ENCODE data around the gene IDH2. TPM values are rescaled to one million over a fixed set of nuclear protein-coding genes. Genes with fewer than 3 reads are reported as not detected.

IDH2 gene
- total RNA-seq, 2 donors from 2014 or later = 94.3 to 96.4 TPM

GRCh38 chr15:90085565-90085964 lies 16.7 kb downstream of the IDH2 start:
- DNase-seq (ENCODE audit: low spot score) (no peak), ATAC-seq (no peak)
- Mint-ChIP-seq H3K9me3 (no peaks in the 10 kb centered on the region), H3K4me1 (ENCODE audit: low read depth in 2 of 2) (peaks cover 4 to 22% of the 10 kb centered on the region in 2 donors), H3K36me3 (no peaks in the 10 kb centered on the region), H3K4me3 (no peak overlapping the region), H3K27me3 (no peaks in the 10 kb centered on the region), H3K27ac (peak overlapping the region; percentile 16 to 37)

- H3K27me3 Mint-ChIP-seq = no peaks in the 10 kb centered on the region
- H3K27ac Mint-ChIP-seq = no peak overlapping the region
- H3K4me1 Mint-ChIP-seq (ENCODE audit: low read depth in 2 of 2) = peaks cover 4 to 19% of the 10 kb centered on the region in 2 donors
- ATAC-seq (no peak), DNase-seq (ENCODE audit: low spot score) (no peak)
- no peaks in the 10 kb centered on the region for H3K9me3 Mint-ChIP-seq
- H3K36me3 Mint-ChIP-seq = no peaks in the 10 kb centered on the region
- H3K4me3 Mint-ChIP-seq = no peak overlapping the region
Observed at GRCh38 chr15:90084876-90085423, 17.3 kb downstream of the IDH2 start.

GRCh38 chr15:90083954-90084607 lies 18.2 kb downstream of the IDH2 start:
- Mint-ChIP-seq H3K4me1 (ENCODE audit: low read depth in 2 of 2) (peaks cover 4 to 16% of the 10 kb centered on the region in 2 donors), H3K9me3 (no peaks in the 10 kb centered on the region), H3K4me3 (no peak overlapping the region), H3K27me3 (no peaks in the 10 kb centered on the region), H3K27ac (no peak overlapping the region), H3K36me3 (no peaks in the 10 kb centered on the region)
- ATAC-seq (no peak), DNase-seq (ENCODE audit: low spot score) (no peak)

- DNase-seq (ENCODE audit: low spot score) (no peak), ATAC-seq (no peak)
- no peaks in the 10 kb centered on the region for H3K36me3 Mint-ChIP-seq
- no peak overlapping the region for H3K27ac Mint-ChIP-seq
- H3K9me3 Mint-ChIP-seq = no peaks in the 10 kb centered on the region
- H3K4me1 Mint-ChIP-seq (ENCODE audit: low read depth in 2 of 2) = peaks cover 4 to 16% of the 10 kb centered on the region in 2 donors
- no peak overlapping the region for H3K4me3 Mint-ChIP-seq
- H3K27me3 Mint-ChIP-seq = no peaks in the 10 kb centered on the region
Observed at GRCh38 chr15:90083419-90083818, 18.8 kb downstream of the IDH2 start.

- DNase-seq (ENCODE audit: low spot score) (no peak), ATAC-seq (no peak)
- no peaks in the 10 kb centered on the region for H3K27me3 Mint-ChIP-seq
- H3K9me3 Mint-ChIP-seq = no peaks in the 10 kb centered on the region
- H3K4me1 Mint-ChIP-seq (ENCODE audit: low read depth in 2 of 2) = peaks cover 4 to 11% of the 10 kb centered on the region in 2 donors
- no peaks in the 10 kb centered on the region for H3K36me3 Mint-ChIP-seq
- no peak overlapping the region for H3K4me3 Mint-ChIP-seq
- H3K27ac Mint-ChIP-seq = no peak overlapping the region
Observed at GRCh38 chr15:90082140-90082715, 20.0 kb downstream of the IDH2 start.

- H3K9me3 Mint-ChIP-seq = no peaks in the 10 kb centered on the region
- no peak overlapping the region for H3K4me3 Mint-ChIP-seq
- no peak overlapping the region for H3K27ac Mint-ChIP-seq
- H3K27me3 Mint-ChIP-seq = no peaks in the 10 kb centered on the region
- DNase-seq (ENCODE audit: low spot score) (no peak), ATAC-seq (no peak)
- H3K36me3 Mint-ChIP-seq = no peaks in the 10 kb centered on the region
- peaks cover 0 to under 1% of the 10 kb centered on the region in 2 donors for H3K4me1 Mint-ChIP-seq (ENCODE audit: low read depth in 2 of 2)
Observed at GRCh38 chr15:90080818-90081393, 21.4 kb downstream of the IDH2 start.

- H3K4me1 Mint-ChIP-seq (ENCODE audit: low read depth in 2 of 2) = no peaks in the 10 kb centered on the region
- DNase-seq (ENCODE audit: low spot score) (no peak), ATAC-seq (peak in 1 of 2 donors; percentile 12)
- no peaks in the 10 kb centered on the region for H3K36me3 Mint-ChIP-seq
- H3K9me3 Mint-ChIP-seq = no peaks in the 10 kb centered on the region
- no peaks in the 10 kb centered on the region for H3K27me3 Mint-ChIP-seq
- no peak overlapping the region for H3K27ac Mint-ChIP-seq
- no peak overlapping the region for H3K4me3 Mint-ChIP-seq
Observed at GRCh38 chr15:90080458-90080755, 21.9 kb downstream of the IDH2 start.

GRCh38 chr15:90079619-90080457 lies 22.4 kb downstream of the IDH2 start:
- Mint-ChIP-seq H3K27ac (no peak overlapping the region), H3K27me3 (no peaks in the 10 kb centered on the region)

GRCh38 chr15:90078965-90079364 lies 23.3 kb downstream of the IDH2 start:
- DNase-seq (ENCODE audit: low spot score) = no peak
- Mint-ChIP-seq H3K4me1 (ENCODE audit: low read depth in 2 of 2) (no peaks in the 10 kb centered on the region), H3K4me3 (no peak overlapping the region), H3K9me3 (no peaks in the 10 kb centered on the region), H3K27me3 (no peaks in the 10 kb centered on the region), H3K27ac (no peak overlapping the region), H3K36me3 (no peaks in the 10 kb centered on the region)
- no peak for ATAC-seq

More at GRCh38 chr15:90079619-90080457, 22.4 kb downstream of the IDH2 start:
- no peak overlapping the region for H3K4me3 Mint-ChIP-seq
- ATAC-seq = peak in 1 of 2 donors; percentile 16
- no peak for DNase-seq (ENCODE audit: low spot score)
- H3K9me3 Mint-ChIP-seq = no peaks in the 10 kb centered on the region
- no peaks in the 10 kb centered on the region for H3K36me3 Mint-ChIP-seq
- no peaks in the 10 kb centered on the region for H3K4me1 Mint-ChIP-seq (ENCODE audit: low read depth in 2 of 2)

GRCh38 chr15:90076716-90077115 lies 25.6 kb downstream of the IDH2 start:
- DNase-seq (ENCODE audit: low spot score) = no peak
- H3K4me1 Mint-ChIP-seq (ENCODE audit: low read depth in 2 of 2) = no peaks in the 10 kb centered on the region
- no peak overlapping the region for H3K4me3 Mint-ChIP-seq
- no peak for ATAC-seq
- no peaks in the 10 kb centered on the region for H3K27me3 Mint-ChIP-seq
- H3K9me3 Mint-ChIP-seq = no peaks in the 10 kb centered on the region
- H3K27ac Mint-ChIP-seq = no peak overlapping the region
- no peaks in the 10 kb centered on the region for H3K36me3 Mint-ChIP-seq

GRCh38 chr15:90075420-90076289 lies 26.6 kb downstream of the IDH2 start:
- DNase-seq (ENCODE audit: low spot score) (no peak), ATAC-seq (no peak)
- H3K9me3 Mint-ChIP-seq = no peaks in the 10 kb centered on the region
- no peak overlapping the region for H3K4me3 Mint-ChIP-seq
- no peaks in the 10 kb centered on the region for H3K36me3 Mint-ChIP-seq
- no peak overlapping the region for H3K27ac Mint-ChIP-seq
- no peaks in the 10 kb centered on the region for H3K27me3 Mint-ChIP-seq
- no peaks in the 10 kb centered on the region for H3K4me1 Mint-ChIP-seq (ENCODE audit: low read depth in 2 of 2)

GRCh38 chr15:90074916-90075315 lies 27.4 kb downstream of the IDH2 start:
- ATAC-seq (no peak), DNase-seq (ENCODE audit: low spot score) (no peak)
- Mint-ChIP-seq H3K4me3 (no peak overlapping the region), H3K4me1 (ENCODE audit: low read depth in 2 of 2) (peaks cover 0 to under 1% of the 10 kb centered on the region in 2 donors), H3K36me3 (no peaks in the 10 kb centered on the region), H3K27me3 (no peaks in the 10 kb centered on the region), H3K9me3 (no peaks in the 10 kb centered on the region), H3K27ac (peak overlapping the region in 1 of 2 donors; percentile 45)

- no peaks in the 10 kb centered on the region for H3K27me3 Mint-ChIP-seq
- peak overlapping the region in 1 of 2 donors; percentile 45 for H3K27ac Mint-ChIP-seq
- H3K36me3 Mint-ChIP-seq = no peaks in the 10 kb centered on the region
- no peak overlapping the region for H3K4me3 Mint-ChIP-seq
- no peak for ATAC-seq
- H3K4me1 Mint-ChIP-seq (ENCODE audit: low read depth in 2 of 2) = peaks cover 0 to 4% of the 10 kb centered on the region in 2 donors
- no peaks in the 10 kb centered on the region for H3K9me3 Mint-ChIP-seq
- no peak for DNase-seq (ENCODE audit: low spot score)
Observed at GRCh38 chr15:90074023-90074422, 28.2 kb downstream of the IDH2 start.
